MM.1S (cell line): ENCODE results near the gene MPZL1.

Experiments used
- DNase-seq: peaks from one replicate; pipeline ENCODE4 v3.0.0-alpha.2; 2015
- H2AFZ ChIP-seq: fragments of 300-600 bp; sonication (generic); 2 replicates; pipeline ENCODE4 v1.6.0; 2016; ENCODE audit warnings: antibody characterized with exemption, low read length
- H3F3A ChIP-seq: fragments of 300-600 bp; sonication (generic); 2 replicates; pipeline ENCODE4 v1.6.1; 2016; ENCODE audit warnings: mild to moderate bottlenecking, antibody characterized with exemption, low read length, moderate library complexity, mixed read lengths; ENCODE audit not compliant: insufficient read depth
- H3K27ac ChIP-seq: fragments of 300-600 bp; sonication (generic); 2 replicates; pipeline ENCODE4 v1.5.1; 2016; ENCODE audit warnings: mild to moderate bottlenecking, low read length
- H3K27me3 ChIP-seq: fragments of 300-600 bp; sonication (generic); replicated peaks from 2 replicates; pipeline ENCODE4 v1.6.0; 2016; ENCODE audit warnings: low read length; ENCODE audit not compliant: insufficient read depth
- H3K36me3 ChIP-seq: fragments of 300-600 bp; sonication (generic); replicated peaks from 2 replicates; pipeline ENCODE4 v1.6.1; 2016; ENCODE audit warnings: mild to moderate bottlenecking, low read length, mixed read lengths; ENCODE audit not compliant: insufficient read depth
- H3K4me1 ChIP-seq: fragments of 300-600 bp; sonication (generic); 2 replicates; pipeline ENCODE4 v1.6.1; 2016; ENCODE audit warnings: low read length, mixed read lengths
- H3K4me2 ChIP-seq: fragments of 300-600 bp; sonication (generic); 2 replicates; pipeline ENCODE4 v1.6.0; 2016; ENCODE audit warnings: low read depth, low read length
- H3K4me3 ChIP-seq: fragments of 300-600 bp; sonication (generic); 2 replicates; pipeline ENCODE4 v1.5.1; 2016; ENCODE audit warnings: low read length, mixed read lengths
- H3K79me2 ChIP-seq: fragments of 300-600 bp; sonication (generic); 2 replicates; pipeline ENCODE4 v1.6.1; 2016; ENCODE audit warnings: mixed run types, low read length, mixed read lengths
- H3K9ac ChIP-seq: fragments of 300-600 bp; sonication (generic); 2 replicates; pipeline ENCODE4 v1.6.1; 2016; ENCODE audit warnings: low read length, mixed read lengths
- H3K9me2 ChIP-seq: fragments of 300-600 bp; sonication (generic); replicated peaks from 2 replicates; pipeline ENCODE4 v1.6.1; 2016; ENCODE audit warnings: mild to moderate bottlenecking, low read length, mixed read lengths; ENCODE audit not compliant: insufficient read depth
- H3K9me3 ChIP-seq: fragments of 300-600 bp; sonication (generic); replicated peaks from 2 replicates; pipeline ENCODE4 v1.6.1; 2016; ENCODE audit warnings: mild to moderate bottlenecking, low read length, mixed read lengths; ENCODE audit not compliant: insufficient read depth
- H4K20me1 ChIP-seq: fragments of 300-600 bp; sonication (generic); 2 replicates; pipeline ENCODE4 v1.6.1; 2016; ENCODE audit warnings: mild to moderate bottlenecking, low read length, moderate library complexity, mixed read lengths; ENCODE audit not compliant: insufficient read depth
- EZH2 ChIP-seq: fragments of 300-600 bp; sonication (generic); optimal IDR thresholded peaks from 2 replicates; pipeline ENCODE3; 2017; ENCODE audit warnings: low read depth, mild to moderate bottlenecking, antibody characterized with exemption, low read length, mixed read lengths
- EZH2phosphoT487 ChIP-seq: fragments of 300-600 bp; sonication (generic); IDR thresholded peaks from 2 replicates; pipeline ENCODE4 v1.6.1; 2018; ENCODE audit warnings: antibody characterized with exemption, low read length
- TF ChIP-seq, protein P1 (sequence below): fragments of 300-600 bp; sonication (generic); IDR thresholded peaks from 2 replicates; pipeline ENCODE4 v1.5.1; 2016; ENCODE audit warnings: antibody characterized with exemption, low read length, mixed read lengths

Gene MPZL1

DNA sequence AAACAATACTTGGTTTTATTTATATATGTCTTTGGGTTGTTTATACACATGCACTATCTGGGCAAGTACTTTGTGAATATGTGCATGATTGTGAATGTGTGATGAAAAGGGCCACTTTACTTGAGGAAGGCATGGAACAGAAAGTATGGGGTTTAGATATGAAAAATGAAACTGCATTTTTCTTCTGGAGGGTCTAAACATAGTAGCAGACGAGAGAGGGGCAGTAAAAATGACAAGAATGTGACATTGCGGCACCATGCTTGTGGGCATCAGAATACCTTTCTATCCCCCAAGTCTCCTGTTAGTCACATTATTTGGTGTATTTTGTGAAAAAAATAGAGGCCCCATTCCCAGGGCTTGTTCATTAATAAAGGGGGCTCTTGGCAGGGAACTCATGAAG lies 15.4 kb upstream of the MPZL1 start:
- Histone ChIP-seq H4K20me1 (no peaks in the 10 kb centered on the region), H3K36me3 (0 out of 2 replicates have a peak, but pooled peaks cover 5% of the 10 kb centered on the region), H3K4me2 (peak overlapping the region; percentile 20), H3K4me1 (peaks cover 42% of the 10 kb centered on the region), H3K27me3 (no peaks in the 10 kb centered on the region), H3K4me3 (peak overlapping the region; percentile 5; the same call in 1 of the 2 replicates), H2AFZ (no peak overlapping the region), H3F3A (peaks cover 21% of the 10 kb centered on the region), H3K79me2 (no peaks in the 10 kb centered on the region), H3K9ac (no peak overlapping the region), H3K9me2 (no peaks in the 10 kb centered on the region), H3K9me3 (no peaks in the 10 kb centered on the region), H3K27ac (peak overlapping the region; percentile 22; the same call in 1 of the 2 replicates)
- DNase-seq = peak; percentile 49
- TF ChIP-seq EZH2 = no peak
- TF ChIP-seq, protein P1, sequence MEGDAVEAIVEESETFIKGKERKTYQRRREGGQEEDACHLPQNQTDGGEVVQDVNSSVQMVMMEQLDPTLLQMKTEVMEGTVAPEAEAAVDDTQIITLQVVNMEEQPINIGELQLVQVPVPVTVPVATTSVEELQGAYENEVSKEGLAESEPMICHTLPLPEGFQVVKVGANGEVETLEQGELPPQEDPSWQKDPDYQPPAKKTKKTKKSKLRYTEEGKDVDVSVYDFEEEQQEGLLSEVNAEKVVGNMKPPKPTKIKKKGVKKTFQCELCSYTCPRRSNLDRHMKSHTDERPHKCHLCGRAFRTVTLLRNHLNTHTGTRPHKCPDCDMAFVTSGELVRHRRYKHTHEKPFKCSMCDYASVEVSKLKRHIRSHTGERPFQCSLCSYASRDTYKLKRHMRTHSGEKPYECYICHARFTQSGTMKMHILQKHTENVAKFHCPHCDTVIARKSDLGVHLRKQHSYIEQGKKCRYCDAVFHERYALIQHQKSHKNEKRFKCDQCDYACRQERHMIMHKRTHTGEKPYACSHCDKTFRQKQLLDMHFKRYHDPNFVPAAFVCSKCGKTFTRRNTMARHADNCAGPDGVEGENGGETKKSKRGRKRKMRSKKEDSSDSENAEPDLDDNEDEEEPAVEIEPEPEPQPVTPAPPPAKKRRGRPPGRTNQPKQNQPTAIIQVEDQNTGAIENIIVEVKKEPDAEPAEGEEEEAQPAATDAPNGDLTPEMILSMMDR = no peak
- TF ChIP-seq EZH2phosphoT487 = no peak

DNA sequence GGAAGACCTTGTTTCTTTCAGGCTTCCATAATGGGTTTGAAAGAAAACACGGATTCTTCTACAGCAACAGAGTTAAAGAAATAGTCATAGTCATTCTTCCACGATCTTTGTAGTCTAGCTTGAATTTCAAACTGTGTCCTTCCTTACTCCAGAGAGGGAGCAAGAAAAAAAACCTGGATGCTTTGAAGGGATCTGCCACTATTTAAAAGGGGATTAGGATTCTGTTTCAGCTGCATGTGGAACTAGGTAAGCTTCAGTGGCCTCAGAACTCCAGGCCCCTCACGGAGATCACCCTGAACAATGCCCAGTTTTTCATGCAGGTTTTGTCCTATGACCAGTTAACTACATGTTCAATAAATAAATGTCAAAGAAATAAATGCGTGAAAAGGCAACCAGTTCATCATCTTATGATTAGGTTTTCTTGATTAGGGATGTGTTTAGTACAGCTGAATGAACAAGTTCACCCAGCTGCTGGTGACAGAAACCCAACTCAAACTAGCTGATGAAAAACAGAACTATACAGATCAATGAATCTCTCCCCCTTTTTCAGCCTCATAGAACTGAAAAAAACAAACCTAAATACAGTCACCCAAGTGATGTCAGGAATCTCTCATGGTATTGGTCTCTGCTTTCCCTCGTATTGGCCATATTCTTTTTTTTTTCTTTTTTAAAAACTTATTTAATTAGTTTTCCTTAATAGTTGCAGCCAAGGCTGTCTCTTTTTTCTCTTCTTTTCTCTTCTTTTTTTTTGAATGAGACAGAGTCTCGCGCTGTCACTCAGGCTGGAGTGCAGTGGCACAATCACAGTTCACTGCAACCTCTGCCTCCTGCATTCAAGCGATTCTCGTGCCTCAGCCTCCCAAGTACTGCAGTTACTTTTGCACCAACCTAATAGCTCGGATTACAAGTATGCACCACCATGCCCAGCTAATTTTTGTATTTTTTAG lies 14.6 kb upstream of the MPZL1 start:
- TF ChIP-seq EZH2phosphoT487 (no peak), EZH2 (no peak)
- TF ChIP-seq, protein P1 = no peak
- Histone ChIP-seq H3K4me1 (peaks cover 42% of the 10 kb centered on the region), H3K9me3 (no peaks in the 10 kb centered on the region), H3F3A (peaks cover 21% of the 10 kb centered on the region), H4K20me1 (no peaks in the 10 kb centered on the region), H3K27me3 (no peaks in the 10 kb centered on the region), H3K4me3 (no peak overlapping the region), H3K79me2 (no peaks in the 10 kb centered on the region), H3K9me2 (no peaks in the 10 kb centered on the region), H3K9ac (no peak overlapping the region), H3K36me3 (0 out of 2 replicates have a peak, but pooled peaks cover 5% of the 10 kb centered on the region), H3K4me2 (peak overlapping the region; percentile 20; the same call in 1 of the 2 replicates), H2AFZ (no peak overlapping the region), H3K27ac (peak overlapping the region; percentile 22; the same call in 1 of the 2 replicates)
- DNase-seq = no peak

DNA sequence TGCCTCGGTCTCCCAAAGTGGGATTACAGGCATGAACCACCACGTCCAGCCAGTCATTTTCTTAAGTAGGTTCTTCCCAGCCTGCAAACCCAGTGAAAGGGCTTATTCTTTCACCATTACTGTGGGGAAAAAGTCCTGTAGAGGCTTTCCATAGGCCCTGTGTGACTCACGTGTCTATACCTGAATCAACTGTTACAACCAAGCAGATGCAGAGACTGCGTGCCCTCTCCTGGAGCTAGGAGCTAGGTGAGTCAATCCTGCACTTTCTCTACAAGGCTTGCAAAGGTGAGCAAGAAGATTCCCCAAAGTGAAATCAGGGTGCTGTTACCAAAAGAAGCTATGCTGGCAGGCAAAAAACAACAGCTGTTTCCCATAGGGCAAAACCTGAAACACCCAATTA lies 13.8 kb upstream of the MPZL1 start:
- H3K9ac ChIP-seq = no peak overlapping the region
- no peak overlapping the region for H3K4me2 ChIP-seq
- 0 out of 2 replicates have a peak, but pooled peaks cover 5% of the 10 kb centered on the region for H3K36me3 ChIP-seq
- no peaks in the 10 kb centered on the region for H3K27me3 ChIP-seq
- H3F3A ChIP-seq = peaks cover 21% of the 10 kb centered on the region
- no peak overlapping the region for H3K4me3 ChIP-seq
- peaks cover 42% of the 10 kb centered on the region for H3K4me1 ChIP-seq
- TF ChIP-seq, protein P1 = no peak
- TF ChIP-seq EZH2 (no peak), EZH2phosphoT487 (no peak)
- DNase-seq = no peak
- H3K27ac ChIP-seq = no peak overlapping the region
- no peaks in the 10 kb centered on the region for H4K20me1 ChIP-seq
- no peaks in the 10 kb centered on the region for H3K9me3 ChIP-seq
- H3K9me2 ChIP-seq = no peaks in the 10 kb centered on the region
- no peak overlapping the region for H2AFZ ChIP-seq
- H3K79me2 ChIP-seq = no peaks in the 10 kb centered on the region
